GM12891 (cell line): ENCODE data around the gene NDUFB10.
"Not testable (repeated sequence)": the region's sequence is repeated elsewhere in the genome, so short reads cannot be mapped to it uniquely, and the experiment has no call there.

Experiments
- DNase-seq: peaks from one replicate; pipeline ENCODE4 v3.0.0; 2011; ENCODE audit warnings: low spot score; ENCODE audit not compliant: insufficient read length
- FAIRE-seq: peaks from 2 replicates; lab custom pipeline; 2011; peaks lifted over from hg19 to GRCh38; lab: Jason Lieb, UNC
- PAX5 ChIP-seq: IDR thresholded peaks from 2 replicates; pipeline ENCODE4 v1.6.1; 2011; ENCODE audit warnings: low read length, moderate library complexity, mild to moderate bottlenecking; ENCODE audit not compliant: insufficient read depth, severe bottlenecking
- POLR2A ChIP-seq: IDR thresholded peaks from 2 replicates; pipeline ENCODE4 v1.6.1; 2011; ENCODE audit warnings: low read depth, low read length, control low read depth
- POLR2AphosphoS5 ChIP-seq: IDR thresholded peaks from 2 replicates; pipeline ENCODE4 v1.6.1; 2011; ENCODE audit warnings: low read depth, low read length, control low read depth
- POU2F2 ChIP-seq: IDR thresholded peaks from 2 replicates; pipeline ENCODE4 v1.6.1; 2011; ENCODE audit warnings: low read depth, mild to moderate bottlenecking, control low read depth, low read length, moderate library complexity
- SPI1 ChIP-seq: IDR thresholded peaks from 2 replicates; pipeline ENCODE4 v1.6.1; 2011; ENCODE audit warnings: low read depth, low read length, control low read depth
- TAF1 ChIP-seq: IDR thresholded peaks from 2 replicates; pipeline ENCODE4 v1.6.1; 2011; ENCODE audit warnings: low read depth, low read length, control low read depth

NDUFB10 gene

GRCh38 chr16:1946495-1947368 is 12.6 kb upstream of the NDUFB10 start:
- TF ChIP-seq SPI1 (no peak), POU2F2 (no peak), PAX5 (no peak), TAF1 (no peak), POLR2A (no peak), POLR2AphosphoS5 (no peak)
- FAIRE-seq (no peak), DNase-seq (no peak)

DNA sequence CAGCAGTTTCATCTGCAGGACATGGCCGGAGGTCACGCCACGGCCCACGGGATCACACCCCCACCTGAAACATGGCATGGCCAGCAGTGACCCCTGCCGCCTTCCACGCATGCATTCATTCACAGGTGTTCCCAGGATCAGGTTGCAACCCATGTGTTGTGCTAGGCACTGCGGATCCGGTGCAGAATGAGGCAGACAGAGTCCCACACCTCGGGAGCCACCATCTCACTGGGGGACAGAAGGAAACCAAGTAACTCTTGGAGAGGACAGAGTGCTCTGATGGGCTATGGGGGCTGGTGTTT is 12.0 kb upstream of the NDUFB10 start:
- TF ChIP-seq POU2F2 (no peak), SPI1 (no peak), PAX5 (no peak), POLR2AphosphoS5 (no peak), POLR2A (no peak)
- FAIRE-seq (no peak), DNase-seq (no peak)

GRCh38 chr16:1949507-1949906 is 9.8 kb upstream of the NDUFB10 start:
- TF ChIP-seq TAF1 (no peak), POU2F2 (no peak), POLR2AphosphoS5 (no peak), PAX5 (no peak), POLR2A (no peak), SPI1 (no peak)
- FAIRE-seq (no peak), DNase-seq (no peak)

DNA sequence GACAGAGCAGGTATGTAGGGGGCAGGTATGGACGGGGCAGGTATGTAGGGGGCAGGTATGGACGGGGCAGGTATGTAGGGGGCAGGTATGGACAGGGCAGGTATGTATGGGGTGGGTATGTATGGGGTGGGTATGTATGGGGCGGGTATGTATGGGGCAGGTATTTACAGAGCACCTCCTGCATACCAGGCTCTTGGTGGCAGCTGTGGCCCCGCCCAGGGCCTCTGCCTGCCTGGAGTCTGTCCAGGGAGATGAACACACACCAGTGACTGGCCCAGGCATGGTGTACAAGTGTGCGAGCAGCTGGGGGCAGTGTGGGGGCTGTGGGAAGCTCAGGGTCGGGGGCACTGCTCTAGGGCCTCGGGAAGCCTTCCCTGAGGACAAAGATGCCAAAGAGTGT is 9.3 kb upstream of the NDUFB10 start:
- TF ChIP-seq POLR2A = no peak
- no peak for TF ChIP-seq SPI1
- no peak for TF ChIP-seq PAX5
- no peak for TF ChIP-seq TAF1
- no peak for TF ChIP-seq POU2F2
- no peak for TF ChIP-seq POLR2AphosphoS5
- no peak for FAIRE-seq
- DNase-seq = no peak

DNA sequence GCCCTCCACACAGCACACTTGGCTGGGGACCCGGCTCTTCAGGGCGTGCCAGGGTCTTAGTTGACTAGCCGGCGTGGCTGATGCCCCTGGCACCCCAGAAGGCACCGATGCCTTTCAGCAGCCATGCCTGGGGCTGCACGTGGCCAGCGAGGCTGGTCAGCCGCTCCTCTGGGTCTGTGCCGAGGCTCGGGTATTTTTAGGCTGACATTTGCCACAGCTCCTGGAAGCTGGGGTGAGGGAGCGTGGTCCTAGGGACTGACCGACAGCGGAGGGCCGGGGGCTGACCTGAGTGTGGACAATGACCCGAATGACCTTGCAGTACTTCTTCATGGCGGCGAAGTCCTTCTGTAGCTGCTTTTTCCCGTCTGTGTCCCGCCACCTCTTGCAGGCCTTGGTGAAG is 8.8 kb upstream of the NDUFB10 start:
- DNase-seq = no peak
- no peak for FAIRE-seq
- no peak for TF ChIP-seq TAF1
- TF ChIP-seq PAX5 = no peak
- TF ChIP-seq POU2F2 = no peak
- no peak for TF ChIP-seq POLR2A
- no peak for TF ChIP-seq POLR2AphosphoS5
- TF ChIP-seq SPI1 = no peak

DNA sequence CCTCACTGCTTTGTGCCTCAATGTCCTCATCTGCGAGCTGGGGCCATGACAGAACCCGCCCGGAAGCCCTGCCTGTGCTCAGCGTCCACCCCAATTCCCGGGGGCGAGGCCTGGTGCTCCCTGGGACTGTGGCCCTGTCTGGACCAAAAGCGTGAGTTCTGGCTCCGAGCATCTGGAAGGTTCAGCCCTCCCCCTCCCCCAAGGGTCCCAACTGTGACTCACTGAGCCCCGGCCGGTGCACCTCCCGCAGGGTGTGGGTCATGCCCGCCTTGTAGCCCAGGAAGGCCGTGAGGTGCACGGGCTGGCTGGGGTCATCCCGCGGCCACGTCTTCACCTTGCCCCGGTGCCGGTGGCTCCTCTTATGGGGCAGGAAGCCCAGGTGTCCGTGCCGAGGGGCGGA is 5.6 kb upstream of the NDUFB10 start:
- no peak for DNase-seq

GRCh38 chr16:1957434-1958142 is 1.8 kb upstream of the NDUFB10 start:
- not testable (repeated sequence) for DNase-seq, FAIRE-seq

More for the DNA sequence above, 5.6 kb upstream of the NDUFB10 start:
- no peak for FAIRE-seq
- TF ChIP-seq POLR2AphosphoS5 (no peak), TAF1 (no peak), PAX5 (no peak), POU2F2 (no peak), POLR2A (no peak), SPI1 (no peak)

GRCh38 chr16:1958143-1958491 is 1.2 kb upstream of the NDUFB10 start:
- FAIRE-seq, DNase-seq: not testable (repeated sequence)

GRCh38 chr16:1958715-1959268 is 546 bp upstream of the NDUFB10 start:
- FAIRE-seq = no peak
- DNase-seq = no peak
- TF ChIP-seq POU2F2 = no peak
- no peak for TF ChIP-seq POLR2AphosphoS5
- TF ChIP-seq POLR2A = no peak
- no peak for TF ChIP-seq PAX5
- no peak for TF ChIP-seq SPI1
- no peak for TF ChIP-seq TAF1
